Smooth muscle cell of trachea (primary cell): ENCODE measurements around the gene RB1. TPM values are rescaled to one million over a fixed set of nuclear protein-coding genes. Genes with fewer than 3 reads are reported as not detected.

Experiments
- total RNA-seq: library from RNA; depleted of rRNA; stranded (reverse); fragments of >200 nt; gene quantifications from 2 replicates; pipeline ENCODE4 v1.2.1, GENCODE V29; 2014

Gene RB1
- 19.2 and 29.1 TPM in 2 replicates for total RNA-seq

GRCh38 chr13:48303359-48304142, at the start of gene RB1:
RB1 (plus strand) TSS chr13:48303751; CDS start chr13:48303913, 162 bp downstream.

GRCh38 chr13:48412881-48413351, 109.4 kb downstream of the RB1 start, which contains the start of gene LPAR6:
LPAR6 (minus strand) TSS chr13:48413113; CDS start chr13:48412423, 690 bp downstream.

Other genes with a start within 250 kb of the RB1 start
- 23.5 and 36.8 TPM in 2 replicates for gene MED4, start 208.6 kb upstream of the RB1 start, total RNA-seq
- 170 and 178 TPM in 2 replicates for gene ITM2B, start 70.5 kb upstream of the RB1 start, total RNA-seq
- 3.1 and 10.2 TPM in 2 replicates for gene LPAR6, start 109.4 kb downstream of the RB1 start, total RNA-seq
- gene RCBTB2, start 229.3 kb downstream of the RB1 start, total RNA-seq, result 9.5 and 11.1 TPM in 2 replicates